ENCODE results near the gene GATB. TPM values are rescaled to one million over a fixed set of nuclear protein-coding genes. Genes with fewer than 3 reads are reported as not detected.

Gene GATB
- polyA plus RNA-seq, result 15.8 TPM

DNA sequence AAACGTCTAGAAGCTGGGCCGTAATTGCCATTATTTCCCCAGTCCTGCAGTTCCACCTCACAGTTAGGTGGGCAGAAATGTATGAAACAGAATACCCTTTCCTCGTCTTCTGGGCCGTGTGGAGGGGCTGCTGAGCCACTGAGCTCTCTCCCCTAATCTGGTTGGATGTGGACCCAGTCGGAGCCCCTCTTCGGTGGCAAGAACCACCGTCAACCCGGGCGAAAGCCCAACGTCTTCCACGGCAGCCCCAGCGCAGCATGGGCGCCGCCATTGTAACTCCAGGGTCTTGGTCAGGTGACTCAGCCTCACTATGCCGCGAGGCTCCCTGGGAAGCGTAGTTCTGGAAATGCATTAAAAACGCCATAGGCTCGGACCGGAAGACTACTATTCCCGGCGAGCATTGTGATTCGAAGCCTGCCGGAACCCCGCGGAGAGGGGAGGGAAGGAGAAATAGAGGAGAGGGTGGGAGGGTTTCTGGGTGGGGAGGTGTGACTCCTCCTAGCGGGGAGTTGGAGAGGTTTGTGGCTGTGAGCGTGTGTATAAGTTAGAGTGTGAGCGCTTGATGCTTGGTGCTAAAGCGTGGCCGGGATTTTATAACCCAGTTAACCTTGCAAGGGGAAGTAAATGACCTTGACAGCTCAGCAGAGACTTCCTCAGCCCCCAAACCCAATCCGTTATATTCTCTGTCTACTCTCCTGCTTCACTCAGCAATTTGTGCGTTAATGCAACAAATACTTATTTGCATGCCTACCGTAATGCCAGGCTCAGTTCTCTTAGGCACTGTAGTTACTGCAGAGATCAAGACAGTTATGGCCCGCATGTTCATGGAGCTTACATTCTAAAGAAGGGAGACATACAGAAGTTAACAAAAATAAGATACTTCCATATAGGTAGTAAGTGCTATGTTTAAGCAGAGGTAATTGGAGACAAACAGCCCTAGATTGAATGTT is at the start of gene GATB:
GATB (minus strand) TSS at position 296 of the 950 bp plus-strand sequence; CDS start at position 271, 25 bp downstream.
- Mint-ChIP-seq H3K36me3 (peaks cover 5% of the 10 kb centered on the region), H3K27ac (peak within 1 kb of the TSS; percentile 32 to 98 (median 96)), H3K9me3 (no peaks in the 10 kb centered on the region)

DNA sequence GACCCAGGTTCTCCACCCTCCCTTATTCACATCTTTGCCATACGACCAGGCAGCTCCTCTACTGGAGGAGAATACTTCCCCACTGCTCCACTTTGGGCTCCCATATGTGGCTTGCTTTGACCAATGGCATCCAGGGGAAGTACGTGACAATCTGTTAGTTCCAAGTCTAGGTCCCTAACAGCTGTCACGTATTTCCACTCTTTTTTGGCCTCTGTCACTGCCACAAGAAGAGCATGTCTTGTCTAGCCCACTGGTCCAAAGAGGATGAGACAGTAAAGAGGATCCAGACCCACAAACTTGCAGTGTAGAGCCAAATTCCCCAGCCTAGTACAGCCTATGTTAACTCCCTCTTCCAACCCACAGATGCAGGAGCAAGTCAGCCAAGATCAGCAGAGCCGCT is 49.7 kb upstream of the GATB start:
- H3K36me3 Mint-ChIP-seq, result peaks cover 1% of the 10 kb centered on the region
- no peaks in the 10 kb centered on the region for H3K9me3 Mint-ChIP-seq
- H3K27ac Mint-ChIP-seq, result no peak overlapping the region
- H3K4me3 Mint-ChIP-seq, result no peak overlapping the region
- H3K4me1 Mint-ChIP-seq, result peaks cover 0 to 1% (median 0%) of the 10 kb centered on the region in 3 donors
- no peaks in the 10 kb centered on the region for H3K27me3 Mint-ChIP-seq

More for the DNA sequence above, at the start of gene GATB:
- peak within 1 kb of the TSS; percentile 88 to 100 (median 100) for H3K4me3 Mint-ChIP-seq
- no peaks in the 10 kb centered on the region for H3K27me3 Mint-ChIP-seq
- H3K4me1 Mint-ChIP-seq, result peaks cover 8 to 14% (median 14%) of the 10 kb centered on the region in 3 donors

DNA sequence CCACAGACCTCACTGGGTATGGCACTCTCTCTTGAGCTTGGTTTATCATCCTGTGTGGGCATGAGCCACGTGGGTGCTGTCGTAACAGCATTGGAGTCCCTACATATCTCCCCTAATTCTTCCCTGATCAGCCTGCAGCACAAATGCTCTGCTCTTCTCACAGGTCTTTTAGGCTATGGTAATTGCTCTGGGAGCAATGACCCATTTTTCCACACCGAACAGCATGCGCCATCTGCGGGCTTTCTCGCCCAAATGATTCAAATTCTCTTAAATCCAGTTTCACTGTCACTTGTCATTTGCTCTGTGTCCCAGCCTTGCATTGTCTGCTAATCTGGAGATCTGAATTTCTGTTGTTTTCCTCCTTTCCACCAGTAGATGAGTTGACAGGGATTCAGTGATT is 48.9 kb upstream of the GATB start:
- Mint-ChIP-seq H3K27ac (no peak overlapping the region), H3K27me3 (no peaks in the 10 kb centered on the region), H3K36me3 (peaks cover 1% of the 10 kb centered on the region), H3K4me1 (peaks cover 0 to 1% (median 0%) of the 10 kb centered on the region in 3 donors), H3K4me3 (no peak overlapping the region), H3K9me3 (no peaks in the 10 kb centered on the region)

DNA sequence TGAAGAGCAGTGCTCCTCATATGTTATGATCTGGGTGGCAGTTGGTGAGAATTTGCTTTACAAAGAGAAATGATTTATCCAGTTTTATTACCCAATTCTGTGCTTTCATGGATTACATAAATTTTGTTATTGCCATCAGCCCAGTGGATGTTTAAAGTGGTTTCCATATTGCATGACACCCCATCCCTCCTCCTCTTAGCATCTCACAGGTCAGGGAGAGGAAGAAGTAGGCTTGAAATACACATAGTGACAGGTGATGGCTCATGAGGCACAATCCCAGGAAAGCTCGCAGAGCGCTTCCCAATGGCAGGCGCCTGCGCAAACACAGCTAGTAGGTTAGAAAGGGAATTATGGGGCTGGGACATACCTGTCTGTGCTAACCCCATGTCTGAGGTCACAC is 47.7 kb upstream of the GATB start:
- Mint-ChIP-seq H3K27ac (no peak overlapping the region), H3K27me3 (no peaks in the 10 kb centered on the region), H3K36me3 (peaks cover 1% of the 10 kb centered on the region), H3K4me1 (peaks cover 0 to 1% (median 0%) of the 10 kb centered on the region in 3 donors), H3K9me3 (no peaks in the 10 kb centered on the region), H3K4me3 (no peak overlapping the region)

DNA sequence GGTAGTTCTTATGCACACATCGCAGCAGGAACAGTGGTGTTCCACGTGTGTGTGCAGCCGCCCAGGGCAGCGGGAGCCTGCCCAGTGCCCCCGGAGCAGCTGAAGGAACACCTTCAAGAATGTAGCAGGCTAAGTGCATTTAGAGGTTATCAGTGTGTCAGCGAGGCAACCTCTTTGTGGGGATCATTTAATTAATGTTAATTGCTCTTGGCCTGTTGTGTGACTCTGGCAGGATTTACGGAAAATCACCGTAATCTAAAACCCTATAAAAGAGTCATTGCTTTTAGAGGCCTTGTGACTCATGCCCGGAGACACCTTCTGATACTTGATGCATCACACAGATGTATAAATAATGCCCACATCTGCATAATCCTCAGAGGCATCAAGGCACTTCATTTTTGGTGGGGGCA is 47.3 kb upstream of the GATB start:
- Mint-ChIP-seq H3K9me3 (no peaks in the 10 kb centered on the region), H3K27ac (no peak overlapping the region), H3K4me3 (no peak overlapping the region), H3K4me1 (peaks cover 0 to 1% (median 0%) of the 10 kb centered on the region in 3 donors), H3K36me3 (peaks cover 1% of the 10 kb centered on the region), H3K27me3 (no peaks in the 10 kb centered on the region)

GRCh38 chr4:151807220-151807619 is 46.4 kb upstream of the GATB start:
- Mint-ChIP-seq H3K9me3 (no peaks in the 10 kb centered on the region), H3K27me3 (no peaks in the 10 kb centered on the region), H3K27ac (no peak overlapping the region), H3K4me3 (no peak overlapping the region), H3K36me3 (peaks cover 1% of the 10 kb centered on the region), H3K4me1 (peaks cover 0 to 1% (median 0%) of the 10 kb centered on the region in 3 donors)

DNA sequence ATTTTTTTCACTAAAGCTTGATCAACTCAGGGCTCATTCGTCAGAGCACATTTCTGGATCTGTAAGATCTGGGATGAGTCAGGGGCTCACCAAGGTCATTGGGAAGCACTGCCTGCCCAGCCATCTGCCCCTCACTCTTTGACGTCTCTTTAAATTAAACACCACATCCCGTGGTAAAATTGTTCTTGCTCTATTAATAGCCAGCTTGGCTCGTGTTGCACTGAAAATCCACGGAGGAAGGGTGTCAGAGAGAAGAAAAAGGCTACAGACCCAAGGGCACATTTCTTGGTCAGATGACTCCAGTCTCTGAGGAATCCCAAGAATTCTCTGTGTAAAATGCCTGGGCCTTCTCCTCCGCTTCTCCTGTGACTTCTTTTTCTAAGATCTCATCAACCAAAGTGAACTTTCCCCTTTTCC is 45.7 kb upstream of the GATB start:
- no peaks in the 10 kb centered on the region for H3K27me3 Mint-ChIP-seq
- H3K27ac Mint-ChIP-seq, result no peak overlapping the region
- H3K36me3 Mint-ChIP-seq, result no peaks in the 10 kb centered on the region
- no peak overlapping the region for H3K4me3 Mint-ChIP-seq
- H3K4me1 Mint-ChIP-seq, result no peaks in the 10 kb centered on the region
- no peaks in the 10 kb centered on the region for H3K9me3 Mint-ChIP-seq

- Mint-ChIP-seq H3K27ac (no peak overlapping the region), H3K9me3 (no peaks in the 10 kb centered on the region), H3K4me3 (no peak overlapping the region)
Observed at GRCh38 chr4:151804821-151805220, 44.0 kb upstream of the GATB start.

DNA sequence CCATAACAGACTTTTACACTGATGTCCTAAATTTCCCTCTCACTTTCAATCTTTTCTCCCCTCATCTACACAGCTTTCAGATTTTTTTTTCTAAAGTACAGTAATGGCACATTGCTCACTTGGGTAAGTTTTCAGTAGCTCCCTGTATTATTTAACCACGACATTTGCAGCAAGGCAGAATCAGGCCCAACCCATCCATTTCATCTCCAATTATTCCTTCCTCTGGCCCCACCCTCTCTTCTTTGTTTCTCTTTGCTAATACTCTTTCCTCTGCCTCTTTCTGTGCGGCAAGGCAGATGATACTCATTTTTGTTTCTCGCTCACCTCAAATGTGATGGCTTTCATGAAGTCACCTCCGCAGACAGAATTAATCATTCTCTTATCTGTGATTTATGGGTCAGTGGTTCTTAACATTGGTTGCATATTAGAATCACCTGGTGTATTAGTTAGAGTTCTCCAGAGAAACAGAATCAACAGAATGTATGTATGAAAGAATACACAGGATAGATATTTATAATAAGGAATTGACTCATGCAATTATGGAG is 43.4 kb upstream of the GATB start:
- H3K4me1 Mint-ChIP-seq, result no peaks in the 10 kb centered on the region
- H3K27ac Mint-ChIP-seq, result peak overlapping the region in 1 of 3 donors; percentile 2
- H3K27me3 Mint-ChIP-seq, result no peaks in the 10 kb centered on the region
- H3K4me3 Mint-ChIP-seq, result no peak overlapping the region
- no peaks in the 10 kb centered on the region for H3K9me3 Mint-ChIP-seq
- H3K36me3 Mint-ChIP-seq, result no peaks in the 10 kb centered on the region

More at GRCh38 chr4:151804821-151805220, 44.0 kb upstream of the GATB start:
- Mint-ChIP-seq H3K4me1 (no peaks in the 10 kb centered on the region), H3K36me3 (no peaks in the 10 kb centered on the region), H3K27me3 (no peaks in the 10 kb centered on the region)

DNA sequence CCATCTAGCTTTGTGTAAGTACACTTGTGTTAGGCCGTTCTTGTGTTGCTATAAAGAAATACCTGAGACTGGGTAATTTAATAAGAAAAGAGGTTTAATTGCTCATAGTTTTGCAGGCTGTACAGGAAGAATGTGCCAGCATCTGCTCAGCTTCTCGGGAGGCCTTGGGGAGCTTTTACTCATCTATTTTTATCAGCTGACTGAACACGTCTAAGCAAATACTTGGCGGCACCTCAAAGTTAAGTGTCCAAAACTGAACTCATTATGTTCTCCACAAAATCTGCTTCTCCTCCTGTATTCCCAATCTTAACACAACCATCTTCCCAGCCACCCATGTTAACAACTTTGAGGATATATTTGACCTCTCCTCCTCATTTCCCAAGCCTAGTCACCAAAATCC is 42.4 kb upstream of the GATB start:
- no peak overlapping the region for H3K4me3 Mint-ChIP-seq
- H3K27ac Mint-ChIP-seq, result no peak overlapping the region
- H3K27me3 Mint-ChIP-seq, result no peaks in the 10 kb centered on the region
- H3K36me3 Mint-ChIP-seq, result no peaks in the 10 kb centered on the region
- H3K4me1 Mint-ChIP-seq, result no peaks in the 10 kb centered on the region
- no peaks in the 10 kb centered on the region for H3K9me3 Mint-ChIP-seq

GRCh38 chr4:151801547-151802516 is 41.0 kb upstream of the GATB start:
- H3K27ac Mint-ChIP-seq, result no peak overlapping the region
- H3K36me3 Mint-ChIP-seq, result no peaks in the 10 kb centered on the region
- H3K27me3 Mint-ChIP-seq, result peaks cover under 1% of the 10 kb centered on the region
- no peak overlapping the region for H3K4me3 Mint-ChIP-seq
- H3K4me1 Mint-ChIP-seq, result no peaks in the 10 kb centered on the region
- no peaks in the 10 kb centered on the region for H3K9me3 Mint-ChIP-seq

DNA sequence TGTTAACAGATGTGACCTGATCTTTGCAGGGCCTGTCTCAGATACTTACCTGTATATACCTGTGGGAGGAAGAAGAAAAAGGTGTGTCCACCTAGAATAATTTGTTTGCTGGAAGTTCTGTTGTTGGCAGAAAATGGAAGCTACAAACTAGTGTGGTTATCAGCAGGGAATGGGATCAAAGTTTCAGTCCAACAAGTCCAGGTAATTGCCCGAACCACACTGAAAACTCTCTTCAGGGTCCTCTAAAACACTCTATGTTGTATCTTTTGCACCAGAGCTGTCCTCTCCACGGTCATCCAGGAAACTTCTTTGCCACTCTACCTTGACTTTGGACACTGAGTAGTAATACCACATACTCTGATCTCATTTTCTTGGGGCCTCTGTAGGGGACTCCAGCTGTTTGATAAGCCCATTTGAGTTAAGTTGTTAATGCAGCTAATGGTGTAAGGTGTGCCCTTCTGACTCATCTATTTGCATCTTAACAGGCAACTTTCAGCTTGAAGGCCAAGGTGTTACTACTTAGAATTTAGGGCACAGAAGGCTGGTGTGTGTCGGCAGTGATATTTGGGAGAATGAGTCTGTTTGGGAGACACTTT is 38.7 kb upstream of the GATB start:
- Mint-ChIP-seq H3K27ac (no peak overlapping the region), H3K4me3 (no peak overlapping the region), H3K9me3 (no peaks in the 10 kb centered on the region), H3K36me3 (no peaks in the 10 kb centered on the region), H3K4me1 (no peaks in the 10 kb centered on the region), H3K27me3 (peaks cover 3% of the 10 kb centered on the region)

DNA sequence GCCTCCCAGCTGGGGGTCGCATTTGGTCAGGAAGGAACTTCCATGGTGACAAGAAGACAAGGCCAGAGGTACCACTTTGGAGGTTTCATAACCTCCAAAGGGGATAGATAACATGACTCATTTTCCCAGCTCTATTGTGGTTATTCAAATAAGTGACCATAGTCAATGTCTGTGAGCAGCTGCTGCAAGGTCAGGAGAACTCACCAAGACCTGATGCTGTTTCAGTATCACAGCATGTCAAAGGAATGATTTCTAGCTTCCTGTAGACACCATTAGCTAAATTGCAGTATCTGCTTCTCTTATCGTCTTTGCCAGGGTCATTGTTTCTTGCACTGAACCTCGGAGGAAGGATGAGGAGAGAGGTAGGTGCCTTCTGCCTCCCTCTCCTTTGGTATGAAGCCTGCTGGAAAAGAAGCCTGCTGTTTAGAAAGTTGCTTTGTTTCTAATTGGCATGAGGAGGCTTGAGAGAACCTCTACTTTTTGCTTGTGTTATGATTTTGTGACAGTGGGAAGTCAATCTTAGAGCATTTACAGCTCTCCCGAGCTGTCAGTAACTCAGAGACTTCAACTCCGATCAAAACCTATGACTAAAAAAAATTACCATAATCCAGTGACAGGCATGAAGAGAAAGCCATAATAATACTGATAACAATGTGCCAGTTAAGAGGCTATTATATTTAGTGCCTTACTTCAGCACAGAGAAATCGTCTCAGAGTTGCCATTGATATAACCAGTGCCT is 38.0 kb upstream of the GATB start:
- Mint-ChIP-seq H3K4me1 (no peaks in the 10 kb centered on the region), H3K36me3 (no peaks in the 10 kb centered on the region), H3K4me3 (no peak overlapping the region), H3K27me3 (peaks cover 8% of the 10 kb centered on the region), H3K9me3 (no peaks in the 10 kb centered on the region), H3K27ac (no peak overlapping the region)

GRCh38 chr4:151797853-151798252 is 37.0 kb upstream of the GATB start:
- peaks cover 8% of the 10 kb centered on the region for H3K27me3 Mint-ChIP-seq
- H3K4me1 Mint-ChIP-seq, result no peaks in the 10 kb centered on the region
- no peak overlapping the region for H3K27ac Mint-ChIP-seq
- H3K36me3 Mint-ChIP-seq, result no peaks in the 10 kb centered on the region
- no peak overlapping the region for H3K4me3 Mint-ChIP-seq
- H3K9me3 Mint-ChIP-seq, result no peaks in the 10 kb centered on the region

Measured in IgD-negative memory B cell (primary cell).